ENCODE measurements around the gene CTNND2.

The CTNND2 gene

GRCh38 chr5:11157132-11157531 is 747.1 kb downstream of the CTNND2 start:
- no peak for DNase-seq

- no peak for DNase-seq
Measured at GRCh38 chr5:11153670-11154382, 750.4 kb downstream of the CTNND2 start.

GRCh38 chr5:11152368-11152767 is 751.9 kb downstream of the CTNND2 start:
- DNase-seq = no peak

- no peak for DNase-seq
Measured at GRCh38 chr5:11150976-11151375, 753.3 kb downstream of the CTNND2 start.

GRCh38 chr5:11148810-11149539 is 755.3 kb downstream of the CTNND2 start:
- DNase-seq = no peak

GRCh38 chr5:11146171-11146570 is 758.1 kb downstream of the CTNND2 start:
- no peak for DNase-seq

- no peak for DNase-seq
Measured at GRCh38 chr5:11143456-11144267, 760.6 kb downstream of the CTNND2 start.

- DNase-seq = no peak
Measured at GRCh38 chr5:11139217-11139865, 764.9 kb downstream of the CTNND2 start.

GRCh38 chr5:11130131-11130530 is 774.1 kb downstream of the CTNND2 start:
- no peak for DNase-seq

GRCh38 chr5:11128021-11128420 is 776.2 kb downstream of the CTNND2 start:
- no peak for DNase-seq

- no peak for DNase-seq
Measured at GRCh38 chr5:11126844-11127243, 777.4 kb downstream of the CTNND2 start.

GRCh38 chr5:11121885-11122284 is 782.4 kb downstream of the CTNND2 start:
- no peak for DNase-seq

GRCh38 chr5:11110128-11110527 is 794.1 kb downstream of the CTNND2 start:
- no peak for DNase-seq

- no peak for DNase-seq
Measured at GRCh38 chr5:11105696-11106095, 798.5 kb downstream of the CTNND2 start.

- DNase-seq = no peak
Measured at GRCh38 chr5:11104651-11105112, 799.6 kb downstream of the CTNND2 start.

- DNase-seq = no peak
Measured at GRCh38 chr5:11104210-11104609, 800.0 kb downstream of the CTNND2 start.

- no peak for DNase-seq
Measured at GRCh38 chr5:11084111-11084510, 820.1 kb downstream of the CTNND2 start.

- DNase-seq = no peak
Measured at GRCh38 chr5:11082404-11082945, 821.8 kb downstream of the CTNND2 start.

- no peak for DNase-seq
Measured at GRCh38 chr5:11076945-11077613, 827.2 kb downstream of the CTNND2 start.

- no peak for DNase-seq
Measured at GRCh38 chr5:11075035-11075805, 829.0 kb downstream of the CTNND2 start.

GRCh38 chr5:11072568-11072967 is 831.7 kb downstream of the CTNND2 start:
- DNase-seq = no peak

Measured in T-helper 2 cell (primary cell).